GM12892 (cell line): ENCODE data around the gene ACP6.
"Not testable (repeated sequence)": the region's sequence is repeated elsewhere in the genome, so short reads cannot be mapped to it uniquely, and the experiment has no call there.

Source experiments
- DNase-seq: peaks from one replicate; pipeline ENCODE4 v3.0.0; 2011; ENCODE audit not compliant: insufficient read length
- FAIRE-seq: peaks from 2 replicates; lab custom pipeline; 2011; peaks lifted over from hg19 to GRCh38; lab: Jason Lieb, UNC
- POLR2A ChIP-seq: IDR thresholded peaks from 2 replicates; pipeline ENCODE4 v1.6.1; 2011; ENCODE audit warnings: low read depth, low read length, control low read depth
- POLR2AphosphoS5 ChIP-seq: IDR thresholded peaks from 2 replicates; pipeline ENCODE4 v1.6.1; 2011; ENCODE audit warnings: low read depth, low read length, control low read depth
- TAF1 ChIP-seq: IDR thresholded peaks from 2 replicates; pipeline ENCODE4 v1.6.1; 2011; ENCODE audit warnings: low read depth, mild to moderate bottlenecking, control low read depth, low read length, borderline replicate concordance

Gene ACP6

DNA sequence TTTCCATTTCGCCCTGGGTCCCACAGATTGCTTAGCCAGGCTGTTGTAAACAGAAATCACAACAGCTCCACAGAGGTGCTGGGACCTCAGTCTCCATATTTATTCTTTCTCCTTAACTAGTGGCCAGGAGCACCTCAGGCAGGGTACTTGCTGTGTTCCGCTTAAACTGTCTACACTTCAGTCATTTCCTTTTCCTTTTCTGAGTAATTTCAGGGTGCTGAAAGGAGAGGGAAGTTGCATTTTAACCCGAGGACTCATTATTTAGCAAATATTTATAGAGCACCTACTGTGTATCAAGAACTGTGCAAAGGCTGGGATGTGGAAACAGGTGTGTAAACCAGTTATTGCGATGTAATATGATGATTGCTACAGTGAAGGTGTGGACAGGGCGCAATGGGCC is 41.9 kb downstream of the ACP6 start:
- TF ChIP-seq POLR2A: no peak
- TF ChIP-seq POLR2AphosphoS5: no peak
- TF ChIP-seq TAF1: no peak
- DNase-seq (no peak), FAIRE-seq (no peak)

GRCh38 chr1:147627435-147628110 is 42.8 kb downstream of the ACP6 start:
- TF ChIP-seq POLR2A (no peak), POLR2AphosphoS5 (no peak), TAF1 (no peak)
- FAIRE-seq: peak; percentile 63
- DNase-seq: peak; percentile 69

DNA sequence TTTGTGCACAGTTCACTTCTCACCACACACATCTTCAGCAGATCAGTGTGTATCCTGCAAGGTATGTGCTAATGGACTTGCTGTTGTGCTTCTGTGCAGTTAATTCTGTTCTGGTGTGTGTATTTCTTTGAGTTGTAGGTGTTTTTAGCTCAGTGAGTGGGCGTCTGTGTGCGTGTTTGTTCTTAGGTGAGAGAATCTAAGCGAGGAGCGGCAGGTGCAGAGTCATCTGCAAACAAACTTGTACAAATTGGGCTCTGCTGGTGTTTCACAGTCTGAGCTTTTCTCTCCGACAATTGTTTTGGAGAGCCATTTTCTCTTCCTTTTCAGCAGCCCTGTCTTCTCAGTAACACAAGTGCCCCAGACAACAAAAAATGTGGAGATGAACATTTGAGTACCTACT is 43.6 kb downstream of the ACP6 start:
- no peak for FAIRE-seq
- no peak for DNase-seq
- no peak for TF ChIP-seq POLR2A
- no peak for TF ChIP-seq POLR2AphosphoS5
- TF ChIP-seq TAF1: no peak

- FAIRE-seq (no peak), DNase-seq (no peak)
- no peak for TF ChIP-seq POLR2A
- TF ChIP-seq TAF1: no peak
- TF ChIP-seq POLR2AphosphoS5: no peak
Measured at GRCh38 chr1:147626291-147626690, 44.0 kb downstream of the ACP6 start.

DNA sequence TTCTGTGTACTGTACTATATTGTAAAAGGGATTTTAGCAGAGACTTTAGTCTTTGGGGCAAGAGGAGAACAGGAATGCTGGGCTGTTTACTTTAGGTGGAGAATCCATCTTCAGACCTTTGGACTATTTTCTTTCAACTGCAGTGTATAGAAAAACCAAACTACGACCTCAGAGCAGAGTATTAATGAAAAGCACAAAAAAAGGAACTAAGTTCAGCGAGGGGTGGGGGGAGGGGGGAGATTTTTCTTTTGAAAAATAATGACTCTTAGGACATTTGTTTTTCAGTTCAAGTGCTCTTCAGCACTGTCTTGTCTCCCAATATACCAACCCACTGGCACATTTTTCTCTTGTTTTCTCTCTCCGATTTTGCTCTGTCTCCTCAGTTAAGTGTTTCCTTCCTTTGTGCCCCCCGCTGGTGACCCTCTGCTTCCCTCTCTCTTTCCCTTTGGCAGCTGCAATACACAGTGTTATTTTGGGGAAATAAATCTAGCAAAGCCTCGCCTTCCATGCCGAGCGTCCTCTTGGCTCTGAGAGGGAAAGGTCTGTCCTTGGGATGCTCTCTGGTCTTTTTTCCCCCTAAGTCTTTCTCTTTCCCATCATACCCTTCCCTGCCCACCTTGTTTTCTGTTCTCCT is 44.8 kb downstream of the ACP6 start:
- TF ChIP-seq POLR2A: no peak
- TF ChIP-seq TAF1: no peak
- TF ChIP-seq POLR2AphosphoS5: no peak
- DNase-seq (no peak), FAIRE-seq (no peak)

GRCh38 chr1:147624529-147624928 is 45.8 kb downstream of the ACP6 start:
- no peak for DNase-seq
- TF ChIP-seq POLR2AphosphoS5: no peak
- no peak for TF ChIP-seq POLR2A
- no peak for TF ChIP-seq TAF1
- no peak for FAIRE-seq

- FAIRE-seq (no peak), DNase-seq (no peak)
- TF ChIP-seq TAF1 (no peak), POLR2A (no peak), POLR2AphosphoS5 (no peak)
Measured at GRCh38 chr1:147624011-147624410, 46.3 kb downstream of the ACP6 start.

DNA sequence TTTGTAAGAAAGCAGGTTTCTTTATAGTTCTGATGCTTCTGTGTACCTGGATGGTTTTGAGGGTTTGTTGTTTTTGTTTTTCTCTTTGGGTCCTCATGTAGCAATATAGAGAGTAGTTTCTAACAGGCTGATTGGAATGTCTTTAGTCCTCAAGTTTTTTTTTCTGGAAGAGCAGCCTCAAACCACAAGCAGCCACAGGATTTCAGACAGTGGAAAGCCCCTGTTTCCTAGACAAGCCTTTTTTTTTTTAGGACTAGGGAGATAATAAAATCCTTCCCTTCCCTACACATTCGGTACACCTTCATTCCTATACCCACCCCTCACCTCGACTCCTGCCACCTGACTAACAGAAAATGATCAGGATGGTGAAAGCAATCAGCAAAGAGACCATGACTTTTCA is 47.6 kb downstream of the ACP6 start:
- DNase-seq (no peak), FAIRE-seq (no peak)
- TF ChIP-seq TAF1: no peak
- TF ChIP-seq POLR2A: no peak
- no peak for TF ChIP-seq POLR2AphosphoS5

DNA sequence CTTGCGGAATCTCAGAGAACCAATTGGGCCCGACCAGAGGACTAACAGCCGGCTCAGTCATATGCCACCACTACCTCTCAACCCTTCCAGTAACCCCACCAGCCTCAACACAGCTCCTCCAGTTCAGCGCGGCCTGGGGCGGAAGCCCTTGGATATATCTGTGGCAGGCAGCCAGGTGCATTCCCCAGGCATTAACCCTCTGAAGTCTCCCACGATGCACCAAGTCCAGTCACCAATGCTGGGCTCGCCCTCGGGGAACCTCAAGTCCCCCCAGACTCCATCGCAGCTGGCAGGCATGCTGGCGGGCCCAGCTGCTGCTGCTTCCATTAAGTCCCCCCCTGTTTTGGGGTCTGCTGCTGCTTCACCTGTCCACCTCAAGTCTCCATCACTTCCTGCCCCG is 49.8 kb downstream of the ACP6 start:
- DNase-seq: no peak
- no peak for FAIRE-seq
- TF ChIP-seq POLR2AphosphoS5 (no peak), TAF1 (no peak), POLR2A (no peak)

GRCh38 chr1:147619741-147620140 is 50.6 kb downstream of the ACP6 start:
- TF ChIP-seq POLR2A (no peak), POLR2AphosphoS5 (no peak), TAF1 (no peak)
- DNase-seq (no peak), FAIRE-seq (no peak)

DNA sequence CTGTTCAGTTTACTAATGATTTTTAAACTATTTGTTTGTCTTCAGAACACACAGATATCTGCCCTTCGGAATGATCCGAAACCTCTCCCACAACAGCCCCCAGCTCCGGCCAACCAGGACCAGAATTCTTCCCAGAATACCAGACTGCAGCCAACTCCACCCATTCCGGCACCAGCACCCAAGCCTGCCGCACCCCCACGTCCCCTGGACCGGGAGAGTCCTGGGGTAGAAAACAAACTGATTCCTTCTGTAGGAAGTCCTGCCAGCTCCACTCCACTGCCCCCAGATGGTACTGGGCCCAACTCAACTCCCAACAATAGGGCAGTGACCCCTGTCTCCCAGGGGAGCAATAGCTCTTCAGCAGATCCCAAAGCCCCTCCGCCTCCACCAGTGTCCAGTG is 51.6 kb downstream of the ACP6 start:
- no peak for TF ChIP-seq TAF1
- TF ChIP-seq POLR2A: no peak
- no peak for TF ChIP-seq POLR2AphosphoS5
- DNase-seq: no peak
- no peak for FAIRE-seq

- no peak for TF ChIP-seq POLR2A
- TF ChIP-seq POLR2AphosphoS5: no peak
- TF ChIP-seq TAF1: no peak
- no peak for DNase-seq
- no peak for FAIRE-seq
Measured at GRCh38 chr1:147618077-147618569, 52.2 kb downstream of the ACP6 start.

DNA sequence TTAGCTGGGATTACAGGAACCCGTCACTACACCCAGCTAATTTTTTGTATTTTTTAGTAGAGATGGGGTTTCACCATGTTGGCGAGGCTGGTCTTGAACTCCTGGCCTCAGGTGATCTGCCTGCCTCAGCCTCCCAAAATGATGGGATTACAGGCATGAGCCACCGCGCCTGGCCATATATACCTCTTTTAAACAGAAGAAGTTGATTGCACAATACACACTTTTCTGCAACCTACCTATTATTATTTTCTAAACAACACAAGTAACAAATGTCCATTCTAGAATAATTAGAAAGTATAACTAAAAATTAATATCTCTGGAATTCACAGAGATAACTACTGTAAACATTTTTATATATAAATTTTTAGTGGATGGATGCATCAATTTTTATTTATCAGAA is 55.4 kb downstream of the ACP6 start:
- not testable (repeated sequence) for FAIRE-seq, DNase-seq

GRCh38 chr1:147613506-147613905 is 56.8 kb downstream of the ACP6 start:
- DNase-seq (no peak), FAIRE-seq (no peak)
- TF ChIP-seq POLR2A (no peak), POLR2AphosphoS5 (no peak), TAF1 (no peak)
